NCI-H524 treated with DMSO at 0.1 percent for 48 hours (cell line): Measurements from ENCODE around the gene QSER1.
"Not testable (repeated sequence)": the region's sequence is repeated elsewhere in the genome, so short reads cannot be mapped to it uniquely, and the experiment has no call there.

Source experiments
- DNase-seq: peaks from one replicate; lab custom pipeline; 2025; lab: John Stamatoyannopoulos, UW

The QSER1 gene

GRCh38 chr11:33001281-33001680 is 108.7 kb downstream of the QSER1 start:
- no peak for DNase-seq

- DNase-seq = no peak
Observed at GRCh38 chr11:33001751-33002542, 109.3 kb downstream of the QSER1 start.

GRCh38 chr11:33005175-33005574 is 112.6 kb downstream of the QSER1 start:
- DNase-seq = no peak

GRCh38 chr11:33006010-33006409 is 113.4 kb downstream of the QSER1 start:
- no peak for DNase-seq

GRCh38 chr11:33013755-33014154 is 121.1 kb downstream of the QSER1 start:
- DNase-seq = no peak

- DNase-seq = peak; percentile 47
Observed at GRCh38 chr11:33015621-33016551, 123.3 kb downstream of the QSER1 start, which contains the start of gene DEPDC7. Gene DEPDC7, plus strand, starts transcription at chr11:33015878. Its CDS starts 78 bp downstream, at chr11:33015956.

- DNase-seq = no peak
Observed at GRCh38 chr11:33016654-33017053, 124.0 kb downstream of the QSER1 start.

GRCh38 chr11:33017478-33017877 is 124.9 kb downstream of the QSER1 start:
- peak; percentile 41 for DNase-seq

- no peak for DNase-seq
Observed at GRCh38 chr11:33017965-33018364, 125.4 kb downstream of the QSER1 start.

GRCh38 chr11:33018840-33019239 is 126.2 kb downstream of the QSER1 start:
- DNase-seq = no peak

GRCh38 chr11:33021501-33021900 is 128.9 kb downstream of the QSER1 start:
- no peak for DNase-seq

GRCh38 chr11:33021937-33022336 is 129.3 kb downstream of the QSER1 start:
- peak; percentile 65 for DNase-seq

- DNase-seq = no peak
Observed at GRCh38 chr11:33025339-33025722, 132.7 kb downstream of the QSER1 start.

GRCh38 chr11:33027233-33027632 is 134.6 kb downstream of the QSER1 start:
- no peak for DNase-seq

- DNase-seq = no peak
Observed at GRCh38 chr11:33027846-33028536, 135.4 kb downstream of the QSER1 start.

GRCh38 chr11:33028537-33028914 is 135.9 kb downstream of the QSER1 start:
- DNase-seq = no peak

- not testable (repeated sequence) for DNase-seq
Observed at GRCh38 chr11:33029218-33029617, 136.6 kb downstream of the QSER1 start.
